ENCODE data around the gene VPS50.

VPS50 gene

DNA sequence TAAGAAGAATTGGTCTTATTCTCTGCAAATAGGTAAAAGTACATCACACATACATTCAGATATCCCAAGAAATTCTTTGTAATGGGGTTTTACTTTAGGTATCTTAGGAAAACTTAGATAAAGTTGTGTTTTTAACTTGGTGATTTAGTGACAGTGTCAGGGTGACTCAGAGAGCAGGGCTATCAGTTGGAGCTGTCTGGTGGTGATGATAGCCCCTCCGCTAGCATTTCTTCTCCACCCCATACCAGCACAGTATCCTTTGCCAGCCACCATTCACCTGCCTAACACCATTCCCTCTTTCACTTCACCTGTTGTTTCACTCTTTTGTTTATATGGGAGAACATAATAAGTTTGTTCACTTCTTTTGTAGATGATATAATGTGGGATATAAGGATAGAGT is 30.4 kb downstream of the VPS50 start:
- TF ChIP-seq CTCF (IDR thresholded peaks at IDR 0.05; ENCODE audit: borderline replicate concordance, control extremely low read depth, extremely low read depth, insufficient read depth, missing control alignments) = no peak
- no peak for DNase-seq (ENCODE audit: low spot score)
- in situ Hi-C loops (cut with MboI; ENCODE audit: low sequenced_read_pairs, unreplicated experiment) = no loop called here

DNA sequence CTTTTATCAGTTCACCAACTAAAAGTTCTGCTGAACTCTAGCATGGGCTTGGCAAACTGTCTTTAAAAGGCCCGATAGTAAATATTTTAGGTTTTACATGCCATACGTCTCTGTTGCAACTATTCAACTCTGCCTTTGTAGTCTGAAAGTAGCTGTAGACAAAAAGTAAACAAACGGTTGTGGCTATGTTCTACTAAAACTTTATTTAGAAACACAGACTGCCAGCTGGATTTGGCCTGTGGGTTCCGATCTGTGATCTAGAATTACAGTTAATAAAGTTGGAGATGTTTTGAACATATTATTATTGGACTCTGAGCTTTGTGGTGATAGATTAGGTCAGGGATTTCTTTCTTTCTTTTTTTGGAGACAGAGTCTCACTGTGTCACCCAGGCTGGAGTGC is 33.1 kb downstream of the VPS50 start:
- no peak for TF ChIP-seq CTCF (IDR thresholded peaks at IDR 0.05; ENCODE audit: borderline replicate concordance, control extremely low read depth, extremely low read depth, insufficient read depth, missing control alignments)
- in situ Hi-C loops (cut with MboI; ENCODE audit: low sequenced_read_pairs, unreplicated experiment) = no loop called here
- no peak for DNase-seq (ENCODE audit: low spot score)

DNA sequence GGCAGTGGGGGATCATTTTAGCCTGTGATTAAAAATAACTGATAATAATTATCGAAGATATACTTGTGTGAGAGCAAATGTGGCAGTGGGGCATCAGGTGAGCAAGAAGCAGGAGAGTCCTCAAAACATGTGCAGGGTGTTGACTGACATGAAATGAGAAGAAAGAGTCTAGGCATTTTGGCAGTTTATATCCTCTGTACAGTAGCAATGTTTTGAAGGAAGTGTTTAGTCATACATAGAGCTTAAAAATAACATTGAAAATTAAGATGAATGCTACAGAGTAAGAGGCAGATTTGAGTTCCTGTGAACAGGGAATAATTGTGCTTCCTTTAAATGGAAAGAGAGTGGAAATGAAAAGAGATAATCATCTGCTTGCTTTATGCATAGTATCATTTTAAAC is 47.4 kb downstream of the VPS50 start:
- in situ Hi-C loops (cut with MboI; ENCODE audit: low sequenced_read_pairs, unreplicated experiment) = no loop called here
- no peak for DNase-seq (ENCODE audit: low spot score)
- TF ChIP-seq CTCF (IDR thresholded peaks at IDR 0.05; ENCODE audit: borderline replicate concordance, control extremely low read depth, extremely low read depth, insufficient read depth, missing control alignments) = no peak

DNA sequence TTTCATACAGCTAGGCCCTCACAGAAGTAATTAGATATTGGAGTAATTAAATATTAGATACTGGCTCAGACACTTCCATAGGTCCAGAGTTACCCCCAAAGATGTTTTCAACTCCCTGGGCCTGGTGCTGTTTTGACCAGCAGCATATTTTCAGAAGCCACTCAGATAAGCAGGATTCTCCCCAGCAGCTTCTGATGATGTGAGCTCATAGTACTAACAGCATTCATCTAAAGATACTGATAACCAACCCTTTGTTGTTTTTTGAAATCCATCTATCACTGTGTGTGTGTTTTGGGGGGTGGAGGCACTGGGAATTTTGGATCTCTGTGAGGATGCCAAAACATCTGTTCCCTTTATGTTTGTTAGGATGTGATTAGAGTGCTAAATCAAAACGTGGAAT is 52.7 kb downstream of the VPS50 start:
- in situ Hi-C loops (cut with MboI; ENCODE audit: low sequenced_read_pairs, unreplicated experiment) = no loop called here
- no peak for TF ChIP-seq CTCF (IDR thresholded peaks at IDR 0.05; ENCODE audit: borderline replicate concordance, control extremely low read depth, extremely low read depth, insufficient read depth, missing control alignments)
- DNase-seq (ENCODE audit: low spot score) = no peak

GRCh38 chr7:93293229-93293628 is 61.1 kb downstream of the VPS50 start:
- no peak for TF ChIP-seq CTCF (IDR thresholded peaks at IDR 0.05; ENCODE audit: borderline replicate concordance, control extremely low read depth, extremely low read depth, insufficient read depth, missing control alignments)
- in situ Hi-C loops (cut with MboI; ENCODE audit: low sequenced_read_pairs, unreplicated experiment) = no loop called here
- no peak for DNase-seq (ENCODE audit: low spot score)

- no peak for TF ChIP-seq CTCF (IDR thresholded peaks at IDR 0.05; ENCODE audit: borderline replicate concordance, control extremely low read depth, extremely low read depth, insufficient read depth, missing control alignments)
- no peak for DNase-seq (ENCODE audit: low spot score)
- in situ Hi-C loops (cut with MboI; ENCODE audit: low sequenced_read_pairs, unreplicated experiment) = no loop called here
Observed at GRCh38 chr7:93298206-93298605, 66.0 kb downstream of the VPS50 start.

- DNase-seq (ENCODE audit: low spot score) = no peak
- TF ChIP-seq CTCF (IDR thresholded peaks at IDR 0.05; ENCODE audit: borderline replicate concordance, control extremely low read depth, extremely low read depth, insufficient read depth, missing control alignments) = no peak
- in situ Hi-C loops (cut with MboI; ENCODE audit: low sequenced_read_pairs, unreplicated experiment) = no loop called here
Observed at GRCh38 chr7:93298671-93299070, 66.5 kb downstream of the VPS50 start.
